ENCODE results near the gene ACHE.
"Not testable (repeated sequence)": the region's sequence is repeated elsewhere in the genome, so short reads cannot be mapped to it uniquely, and the experiment has no call there.

The ACHE gene

DNA sequence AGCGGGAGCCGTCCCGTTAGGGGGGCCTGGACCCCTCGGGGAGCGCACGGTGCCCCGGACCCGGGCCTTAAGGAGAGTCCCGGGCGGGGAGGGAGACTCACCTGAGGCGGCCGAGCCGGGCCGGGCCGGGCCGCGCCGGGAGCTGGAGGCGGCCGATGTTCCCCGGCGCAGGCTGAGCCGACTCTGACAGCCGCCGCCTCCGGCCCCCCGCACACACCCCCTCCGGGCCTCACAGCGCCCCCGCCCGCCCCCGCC, at the start of gene ACHE:
ACHE (minus strand) TSS at position 188 of the 255 bp plus-strand sequence. CDS start 1,656 bp downstream, outside the sequence.
- DNase-seq: no peak

DNA sequence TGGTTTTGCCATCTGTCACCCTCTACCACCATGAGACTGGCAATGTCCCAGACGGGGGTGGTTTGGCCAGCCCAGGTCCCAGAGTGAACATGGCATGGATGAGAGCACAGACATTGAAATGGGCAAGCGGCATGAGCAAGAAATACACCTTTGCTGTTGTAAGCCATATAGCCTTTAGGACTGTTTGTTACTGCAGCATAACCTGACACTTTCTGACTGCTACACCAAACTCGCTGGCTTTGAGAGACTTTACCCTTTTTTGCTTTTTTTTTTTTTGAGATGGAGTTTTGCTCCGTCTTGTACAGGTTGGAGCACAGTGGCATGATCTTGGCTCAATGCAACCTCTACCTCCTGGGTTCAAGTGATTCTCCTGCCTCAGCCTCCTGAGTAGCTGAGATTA, 48.5 kb upstream of the ACHE start:
- DNase-seq: no peak

DNA sequence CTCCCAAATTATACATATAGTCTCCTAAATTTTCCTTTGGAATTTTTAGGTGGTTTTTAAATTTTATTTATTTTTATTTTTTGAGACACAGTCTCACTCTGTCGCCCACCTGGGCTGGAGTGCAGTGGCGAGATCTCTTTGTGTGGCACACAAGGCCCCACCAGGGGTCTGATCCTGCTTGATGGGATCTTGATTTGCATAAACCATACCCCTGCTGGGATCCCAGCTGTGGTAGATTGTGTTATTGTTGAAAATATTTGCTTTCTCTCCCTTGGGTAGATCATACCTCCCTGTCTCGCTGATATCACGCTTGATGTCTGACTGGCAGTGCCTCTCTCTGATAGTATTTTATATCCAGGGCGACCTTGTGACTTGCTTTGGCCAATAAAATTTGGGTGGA, 48.0 kb upstream of the ACHE start:
- no peak for DNase-seq

DNA sequence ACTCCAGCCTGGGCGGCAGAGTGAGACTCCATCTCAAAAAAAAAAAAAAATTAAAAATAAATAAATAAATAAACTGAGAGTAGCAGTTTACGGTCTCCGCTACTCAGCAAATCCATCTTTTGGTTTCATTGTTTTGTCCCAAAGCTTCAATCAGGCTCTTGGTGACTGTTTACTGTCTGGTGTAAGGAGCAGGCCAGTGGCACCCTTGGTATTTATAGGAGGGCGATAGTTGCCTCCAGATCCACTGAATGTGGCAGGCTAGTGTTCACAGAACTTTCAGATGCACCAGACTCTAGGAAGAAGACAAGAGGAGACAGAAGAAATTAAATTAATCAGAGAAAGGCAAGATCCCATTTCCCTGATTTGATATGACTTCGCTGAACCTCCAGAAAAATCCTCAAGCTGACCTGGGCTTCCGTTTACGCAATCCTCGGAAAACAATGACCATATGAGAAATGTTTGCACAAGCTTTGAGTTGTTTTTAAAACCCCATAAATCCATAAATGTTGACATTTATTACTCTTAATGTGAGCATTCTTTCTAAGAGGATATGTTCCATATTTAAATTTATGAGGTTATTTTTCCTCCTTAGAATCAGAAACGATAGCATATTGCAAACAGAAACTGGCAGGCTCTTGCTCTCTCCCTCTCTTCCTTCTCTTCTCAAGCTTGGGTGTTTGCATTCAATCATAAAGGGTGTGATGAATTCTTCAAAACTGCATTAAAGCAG, 46.5 kb upstream of the ACHE start:
- no peak for DNase-seq

DNA sequence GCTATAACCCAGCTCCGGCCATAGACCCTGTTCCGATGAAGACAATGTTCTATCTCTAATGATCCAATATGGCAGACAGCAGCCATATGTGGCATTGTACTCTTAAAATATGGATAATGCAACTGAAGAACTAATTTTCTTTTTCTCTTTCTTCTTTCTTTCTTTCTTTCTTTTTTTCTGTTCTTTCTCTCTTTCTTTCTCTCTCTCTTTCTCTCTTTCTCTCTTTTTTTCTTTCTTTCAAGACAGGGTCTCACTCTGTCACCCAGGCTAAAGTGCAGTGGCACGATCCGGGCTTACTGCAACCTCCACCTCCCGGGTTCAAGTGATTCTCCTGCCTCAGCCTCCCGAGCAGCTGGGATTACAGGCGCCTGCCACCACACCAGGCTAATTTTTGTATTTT, 40.5 kb upstream of the ACHE start:
- not testable (repeated sequence) for DNase-seq

DNA sequence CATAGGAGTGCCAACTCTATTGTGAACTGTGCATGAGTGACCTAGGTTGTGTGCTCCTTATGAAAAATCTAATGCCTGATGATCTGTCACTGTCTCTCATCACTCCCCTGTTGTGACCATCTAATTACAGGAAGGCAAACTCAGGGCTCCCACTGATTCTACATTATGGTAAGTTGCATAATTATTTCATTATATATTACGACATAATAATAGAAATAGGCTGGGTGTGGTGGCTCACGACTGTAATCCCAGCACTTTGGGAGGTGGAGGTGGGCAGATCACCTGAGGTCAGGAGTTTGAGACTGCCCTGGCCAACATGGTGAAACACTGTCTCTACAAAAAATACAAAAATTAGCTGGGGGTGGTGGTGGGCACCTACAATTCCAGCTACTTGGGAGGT, 39.7 kb upstream of the ACHE start:
- DNase-seq: not testable (repeated sequence)

DNA sequence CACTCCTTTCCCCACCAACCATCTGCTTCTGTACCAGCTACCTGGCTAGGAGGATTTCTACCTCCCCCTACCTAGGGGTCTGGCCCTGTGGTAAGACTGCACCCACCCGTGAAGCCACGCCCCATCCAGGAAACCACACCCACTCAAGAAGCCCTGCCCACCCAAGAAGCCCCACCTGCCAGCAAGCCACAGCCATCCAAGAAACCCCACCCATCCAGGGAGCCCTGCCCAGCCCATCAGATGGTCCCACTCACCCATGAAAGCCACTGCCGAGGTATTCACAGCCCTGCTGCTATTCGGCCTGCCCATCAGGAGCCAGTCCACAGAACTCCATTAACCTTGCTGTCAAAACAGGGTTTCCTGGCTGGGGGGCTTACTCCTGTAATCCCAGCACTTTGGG, 38.0 kb upstream of the ACHE start:
- no peak for DNase-seq

DNA sequence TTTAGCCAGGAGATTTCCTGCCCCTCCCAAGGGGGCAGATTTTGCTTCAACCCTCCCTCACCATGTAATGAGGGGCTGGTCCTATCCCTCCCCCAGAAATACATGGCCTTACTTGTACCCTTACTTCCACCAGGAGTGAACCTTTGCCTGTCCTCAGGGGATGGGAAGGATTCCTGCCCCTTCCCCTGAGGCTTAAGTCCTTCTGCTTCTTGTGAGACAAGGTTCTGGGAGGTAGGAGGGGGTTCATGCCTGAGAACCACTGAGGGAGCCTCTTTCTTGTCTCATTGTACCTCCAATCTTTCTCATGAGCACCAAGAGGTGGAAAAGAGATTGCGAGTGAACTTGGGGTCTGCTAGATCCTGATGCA, 34.1 kb upstream of the ACHE start:
- DNase-seq: no peak

DNA sequence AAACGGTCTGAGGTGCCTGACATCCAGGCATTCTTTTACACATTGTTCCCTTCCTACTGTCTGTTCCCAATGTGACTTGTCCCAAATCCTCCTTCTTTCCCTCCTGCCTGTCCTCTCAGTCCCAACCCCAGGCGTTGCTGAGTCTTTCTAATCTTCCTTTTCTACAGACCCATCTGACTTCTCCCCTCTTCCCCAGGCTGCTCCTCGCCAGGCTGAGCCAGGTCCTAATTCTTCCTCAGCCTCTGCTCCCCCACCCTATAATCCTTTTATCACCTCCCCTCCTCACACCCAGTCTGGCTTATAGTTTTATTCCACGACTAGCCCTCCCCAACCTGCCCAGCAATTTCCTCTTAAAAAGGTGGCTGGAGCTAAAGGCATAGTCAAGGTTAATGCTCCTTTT, 27.9 kb upstream of the ACHE start:
- not testable (repeated sequence) for DNase-seq

DNA sequence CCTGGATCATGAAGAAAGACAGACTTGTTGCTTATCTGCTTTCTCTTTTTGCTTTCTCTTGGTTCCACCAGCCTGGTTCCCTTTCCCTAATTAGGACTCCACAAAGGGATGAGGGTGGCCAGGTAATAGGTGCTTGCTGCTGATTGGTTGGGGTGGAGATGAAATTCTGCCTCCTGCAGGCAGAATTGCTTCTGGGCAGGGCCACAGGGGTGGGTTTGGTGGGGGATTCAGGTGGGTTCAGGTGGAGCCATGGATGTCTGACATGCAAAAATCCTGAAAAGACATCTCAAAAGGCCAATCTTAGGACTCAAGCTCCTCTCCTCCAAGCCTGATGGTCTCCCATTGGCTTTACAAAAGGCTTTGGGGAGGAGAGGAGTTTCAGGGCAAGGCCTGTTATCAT, 25.4 kb upstream of the ACHE start:
- no peak for DNase-seq

DNA sequence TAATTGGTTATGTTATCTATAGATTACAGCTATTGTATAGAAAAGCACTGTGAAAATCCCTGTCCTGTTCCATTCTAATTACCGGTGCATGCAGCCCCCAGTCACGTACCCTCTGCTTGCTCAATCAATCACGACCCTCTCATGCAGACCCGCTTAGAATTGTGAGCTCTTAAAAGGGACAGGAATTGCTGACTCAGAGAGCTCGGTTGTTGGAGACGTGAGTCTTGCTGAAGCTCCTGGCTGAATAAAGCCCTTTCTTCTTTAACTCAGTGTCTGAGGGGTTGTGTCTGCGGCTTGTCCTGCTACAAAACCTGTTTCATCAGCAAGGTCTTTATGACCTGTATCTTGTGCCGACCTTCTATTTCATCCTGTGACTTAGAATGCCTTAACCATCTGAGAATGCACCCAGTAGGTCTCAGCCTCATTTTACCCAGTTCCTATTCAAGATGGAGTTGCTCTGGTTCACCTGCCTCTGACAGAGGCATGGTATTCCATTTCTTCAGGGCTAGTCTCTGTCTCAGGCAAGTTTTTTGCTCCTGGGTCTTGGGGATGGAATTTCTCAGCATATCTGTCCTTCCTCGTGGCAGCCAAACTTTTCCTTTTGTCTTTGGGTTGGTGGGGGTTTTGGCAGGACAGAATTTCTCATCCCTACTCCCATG, 24.2 kb upstream of the ACHE start:
- not testable (repeated sequence) for DNase-seq

DNA sequence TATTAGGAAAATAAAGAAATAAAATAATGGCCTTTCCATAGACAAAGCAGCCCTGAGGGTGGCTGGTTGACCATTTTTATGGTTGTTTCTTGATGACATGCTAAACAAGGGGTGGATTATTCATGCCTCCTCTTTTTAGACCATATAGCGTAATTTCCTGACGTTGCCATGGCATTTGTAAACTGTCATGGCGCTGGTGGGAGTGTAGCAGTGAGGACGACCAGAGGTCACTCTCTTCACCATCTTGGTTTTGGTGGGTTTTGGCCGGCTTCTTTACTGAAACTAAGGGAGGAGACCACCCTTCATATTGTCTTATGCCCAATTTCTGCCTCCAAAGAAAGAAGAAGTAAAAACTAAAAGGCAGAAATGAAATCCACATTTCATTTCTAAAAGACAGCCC, 23.6 kb upstream of the ACHE start:
- not testable (repeated sequence) for DNase-seq

DNA sequence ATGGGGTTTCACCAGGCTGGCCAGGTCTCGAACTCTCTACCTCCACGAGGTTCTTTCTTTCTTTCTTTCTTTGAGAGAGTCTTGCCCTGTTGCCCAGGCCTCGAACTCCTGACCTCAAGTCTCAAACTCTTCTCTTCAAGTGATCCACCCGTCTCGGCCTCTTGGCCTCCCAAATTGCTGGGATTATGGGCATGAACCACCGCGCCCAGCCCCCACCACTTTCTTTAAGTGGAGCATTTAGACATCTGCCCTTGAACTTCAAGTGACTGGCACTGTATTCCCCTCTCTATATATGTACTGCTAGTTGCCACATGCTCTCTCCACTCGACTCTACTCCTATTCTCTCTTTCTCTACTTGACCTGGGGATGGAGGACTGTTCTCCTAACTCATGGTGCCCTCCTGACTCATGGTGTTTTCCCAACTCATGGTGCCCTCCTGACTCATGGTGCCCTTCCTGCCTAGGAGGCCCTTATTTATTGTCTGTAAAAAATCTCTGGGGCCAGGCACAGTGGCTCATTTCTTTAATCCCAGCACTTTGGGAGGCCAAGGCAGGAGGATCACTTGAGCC, 19.3 kb upstream of the ACHE start:
- DNase-seq: no peak

DNA sequence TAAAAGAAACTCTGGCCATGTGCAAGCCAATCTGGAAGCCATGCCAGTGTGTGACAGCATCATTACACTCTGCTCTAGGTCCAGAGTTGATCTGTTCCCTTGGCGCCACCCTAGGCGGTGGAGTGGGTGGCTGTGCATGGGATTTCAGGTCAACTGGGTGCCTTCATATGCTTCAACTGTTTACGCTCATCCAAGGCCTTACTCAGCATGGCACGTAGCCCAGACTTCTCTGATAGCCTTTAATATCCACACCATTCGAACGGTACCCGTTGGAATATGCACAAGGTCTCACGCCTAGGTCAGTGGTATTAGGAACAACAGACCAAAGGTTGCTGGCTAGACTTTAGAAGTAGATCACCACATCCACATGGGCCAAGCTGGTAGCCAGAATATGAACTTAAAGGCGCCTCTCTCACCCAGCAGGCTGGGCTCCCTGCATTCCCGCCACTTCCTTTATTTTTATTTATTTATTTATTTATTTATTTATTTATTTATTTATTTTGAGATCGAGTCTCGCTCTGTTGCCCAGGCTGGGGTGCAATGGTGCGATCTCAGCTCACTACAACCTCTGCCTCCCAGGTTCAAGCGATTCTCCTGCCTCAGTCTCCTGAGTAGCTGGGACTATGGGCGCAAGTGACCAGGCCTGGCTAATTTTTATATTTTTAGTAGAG, 18.7 kb upstream of the ACHE start:
- DNase-seq: no peak

DNA sequence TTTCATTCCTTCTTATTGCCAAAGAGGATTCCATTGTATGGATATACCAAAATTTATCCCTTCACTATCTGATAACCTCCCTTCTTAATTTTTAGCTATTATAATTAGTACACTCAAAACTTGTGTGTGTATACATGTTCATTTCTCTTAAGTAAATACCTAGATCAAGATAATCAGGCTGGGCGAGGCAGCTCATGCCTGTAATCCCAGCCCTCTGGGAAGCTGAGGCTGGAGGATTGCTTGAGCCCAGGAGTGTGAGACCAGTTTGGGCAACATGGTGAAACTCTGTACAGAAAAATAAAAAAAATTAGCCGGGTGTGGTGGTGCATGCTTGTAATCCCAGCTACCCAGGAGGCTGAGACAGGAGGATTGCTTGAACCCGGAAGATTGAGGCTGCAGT, 15.8 kb upstream of the ACHE start:
- DNase-seq: no peak

DNA sequence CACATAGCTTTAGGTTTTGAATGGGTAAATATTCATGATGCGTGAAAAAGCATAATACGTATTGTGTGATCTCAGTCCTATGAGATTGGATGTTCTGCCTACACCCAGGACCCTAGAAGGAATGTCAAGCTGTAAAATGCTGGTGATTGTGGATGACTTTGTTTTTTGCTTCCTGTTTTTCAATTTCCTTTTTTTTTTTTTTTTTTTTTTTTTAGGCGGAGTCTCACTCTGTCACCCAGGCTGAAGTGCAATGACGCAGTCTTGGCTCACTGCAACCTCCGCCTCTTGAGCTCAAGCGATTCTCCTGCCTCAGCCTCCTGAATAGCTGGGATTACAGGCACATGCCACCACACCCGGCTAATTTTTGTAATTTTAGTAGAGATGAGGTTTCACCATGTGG, 14.8 kb upstream of the ACHE start:
- not testable (repeated sequence) for DNase-seq

DNA sequence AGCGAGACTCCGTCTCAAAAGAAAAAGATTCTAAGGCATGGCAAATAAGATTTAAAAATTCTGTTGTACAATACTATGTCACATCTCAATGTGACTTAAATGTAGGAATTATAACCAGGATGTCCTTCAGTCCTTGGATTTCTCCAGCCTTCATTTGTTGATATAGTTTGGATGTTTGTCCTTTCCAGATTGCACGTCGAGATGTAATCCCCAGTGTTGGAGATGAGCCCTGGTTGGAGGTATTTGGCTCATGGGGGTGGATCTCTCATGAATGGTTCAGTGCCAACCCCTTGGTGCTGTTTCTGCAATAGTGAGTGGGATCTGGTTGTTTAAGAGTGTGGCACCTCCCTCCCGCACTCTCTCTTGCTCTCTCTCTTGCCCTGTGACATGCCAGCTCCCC, 12.8 kb upstream of the ACHE start:
- no peak for DNase-seq

DNA sequence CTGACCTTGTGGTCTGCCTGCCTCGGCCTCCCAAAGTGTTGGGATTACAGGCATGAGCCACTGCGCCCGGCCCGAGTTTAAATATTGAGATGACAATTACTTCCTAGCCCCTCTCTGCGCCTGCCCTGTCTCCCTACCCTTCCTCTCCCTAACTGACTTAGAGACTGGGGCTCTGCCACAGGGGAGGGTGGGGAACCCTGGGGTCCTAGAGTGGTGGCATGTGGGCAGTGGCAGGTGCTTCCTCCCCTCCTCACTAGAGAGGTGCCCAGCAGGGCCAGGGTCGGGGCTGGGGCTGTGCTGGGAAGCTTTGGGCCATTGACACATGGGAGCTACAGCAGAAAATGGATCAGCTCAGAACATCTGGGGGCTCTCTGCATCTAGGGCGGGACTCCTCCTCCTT, 7.0 kb upstream of the ACHE start:
- DNase-seq: no peak

DNA sequence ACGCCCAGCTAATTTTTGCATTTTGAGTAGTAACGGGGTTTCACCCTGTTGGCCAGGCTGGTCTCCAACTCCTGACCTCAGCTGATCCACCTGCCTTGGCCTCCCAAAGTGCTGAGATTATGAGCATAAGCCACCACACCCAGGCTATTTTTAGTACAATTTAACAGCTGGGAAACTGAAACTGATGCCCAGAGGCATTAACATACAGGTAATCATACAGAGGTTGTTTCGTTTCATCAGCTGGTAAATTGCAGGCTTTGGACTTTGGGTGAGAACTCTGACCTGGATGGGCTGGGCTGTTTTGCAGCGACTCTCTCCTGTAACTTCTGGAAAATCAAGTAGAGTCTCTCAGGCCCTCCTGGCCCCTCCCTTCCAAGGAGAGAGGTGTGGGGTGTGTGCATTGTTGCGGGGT, 6.2 kb upstream of the ACHE start:
- no peak for DNase-seq

DNA sequence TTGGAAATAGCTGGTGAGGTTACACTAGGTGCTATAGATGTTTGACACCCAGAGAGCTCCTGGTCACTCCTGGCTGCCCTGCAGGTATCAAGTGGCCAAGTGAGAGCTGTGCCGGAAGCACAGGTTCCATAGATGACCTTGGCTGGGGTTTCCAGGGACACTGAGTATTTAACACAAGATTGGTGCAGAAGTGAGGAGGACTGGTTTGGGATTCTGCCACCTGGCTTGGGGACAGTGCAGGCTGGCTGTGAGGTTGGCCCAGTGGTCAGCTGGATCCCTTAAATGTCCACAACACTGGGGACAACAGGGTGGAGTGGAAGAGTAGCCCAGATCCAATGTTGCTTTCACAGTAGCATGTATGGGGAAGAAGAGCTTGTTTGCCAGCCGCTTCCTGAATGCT, 5.3 kb upstream of the ACHE start:
- DNase-seq: no peak

DNA sequence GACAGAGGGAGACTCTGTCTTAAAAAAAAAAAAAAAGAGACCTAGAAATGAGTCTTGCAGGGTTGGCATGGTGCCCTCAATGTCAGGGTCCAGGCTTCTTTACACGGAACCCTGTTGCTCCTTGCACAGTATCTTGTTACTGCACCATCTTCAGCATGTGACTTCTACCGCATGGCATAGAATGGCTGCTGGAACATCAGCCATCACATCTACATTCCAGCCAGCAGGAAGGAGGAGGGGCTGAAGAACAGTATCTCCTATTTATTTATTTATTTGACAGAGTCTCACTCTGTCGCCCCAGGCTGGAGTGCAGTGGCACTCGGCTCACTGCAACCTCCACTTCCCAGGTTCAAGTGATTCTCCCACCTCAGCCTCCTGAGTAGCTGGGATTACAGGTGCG, 3.7 kb upstream of the ACHE start:
- DNase-seq: no peak

DNA sequence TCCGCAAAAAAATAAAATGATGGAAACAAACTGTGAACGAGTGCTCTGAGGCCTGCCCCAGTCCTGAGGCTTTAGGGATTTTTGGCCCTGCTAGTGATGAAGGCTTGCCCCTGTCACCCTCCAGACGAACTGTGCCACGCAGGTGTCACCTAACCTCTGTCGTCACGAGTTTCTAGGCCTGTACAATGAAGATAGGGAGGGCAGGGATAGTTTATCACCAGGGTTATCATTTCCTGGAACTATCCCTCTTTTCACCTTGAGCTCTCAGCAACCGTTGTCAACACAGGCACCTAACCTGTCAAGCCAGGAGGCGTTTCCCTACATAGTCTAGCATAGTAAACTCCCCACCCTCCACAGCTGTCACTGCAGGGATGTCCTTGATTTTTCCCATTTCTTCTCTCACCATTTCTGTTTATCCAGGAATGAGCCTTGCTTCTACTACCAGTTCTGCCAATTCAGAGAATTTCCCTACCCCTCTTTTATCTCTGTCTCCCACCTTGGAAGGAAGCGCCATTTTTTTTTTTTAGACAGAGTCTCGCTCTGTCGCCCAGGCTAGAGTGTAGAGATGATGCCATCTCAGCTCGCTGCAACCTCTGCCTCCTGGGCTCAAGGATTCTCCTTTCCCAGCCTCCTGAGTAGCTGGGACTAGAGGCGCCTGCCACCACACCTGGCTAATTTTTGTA, 2.2 kb upstream of the ACHE start:
- DNase-seq: no peak

DNA sequence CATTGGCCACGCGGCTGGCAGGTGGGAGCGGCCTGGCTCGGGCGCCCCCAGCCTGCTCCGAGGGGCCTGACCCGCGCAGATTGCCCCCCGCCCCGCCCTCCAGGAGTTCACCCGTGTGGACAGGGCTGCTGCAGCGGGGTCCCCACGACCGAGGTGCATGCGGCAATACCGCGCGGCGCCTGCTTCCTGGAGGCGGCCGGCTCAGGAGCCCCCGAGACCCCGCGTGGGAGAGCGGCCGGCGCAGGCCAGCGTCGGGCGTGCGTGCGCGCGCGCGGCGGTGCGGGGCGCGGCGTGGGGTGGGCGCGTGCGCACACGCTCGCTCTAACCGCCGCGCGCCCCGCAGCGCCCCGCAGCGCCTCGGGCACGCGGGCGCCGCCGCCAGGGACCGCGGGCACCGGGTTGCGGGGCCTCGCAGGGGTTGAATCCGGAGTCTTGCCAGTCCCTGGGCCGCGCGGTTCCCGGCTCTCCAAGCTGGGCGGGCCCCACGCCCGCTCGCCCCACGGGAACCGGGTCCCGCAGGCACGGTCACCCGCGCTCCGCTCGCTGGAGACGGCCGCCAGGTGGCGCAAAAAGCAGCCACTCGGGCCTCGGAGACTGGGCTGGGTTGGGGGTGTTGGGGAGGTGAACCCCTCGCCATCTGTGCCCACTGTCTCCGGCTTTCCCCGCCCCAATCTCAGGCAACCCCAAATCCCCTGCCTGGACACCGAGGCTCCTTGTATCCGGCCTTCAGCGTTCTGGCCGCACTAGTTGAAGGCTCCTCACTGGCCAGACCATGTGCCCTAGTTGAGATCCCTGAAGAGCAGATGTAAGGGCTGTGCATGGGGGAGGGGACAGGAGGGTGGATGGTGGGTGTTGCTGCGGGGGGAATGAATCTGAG, 1.3 kb upstream of the ACHE start:
- DNase-seq: no peak

Data from NCI-H748 treated with DMSO at 0.1 percent for 48 hours (cell line).